DOHH2 (cell line): ENCODE results near the gene HSD17B12.

Source experiments
- H3F3A ChIP-seq: fragments of 200-600 bp; sonication (generic), shearing (Covaris generic); 2 replicates; pipeline ENCODE4 v1.6.0; 2016; ENCODE audit warnings: antibody characterized with exemption, mild to moderate bottlenecking; ENCODE audit not compliant: control insufficient read depth, insufficient read depth
- H3K27ac ChIP-seq: fragments of 200-600 bp; sonication (generic); 2 replicates; pipeline ENCODE4 v1.5.1; 2014; ENCODE audit warnings: low read depth, mild to moderate bottlenecking, low read length, moderate library complexity
- H3K27me3 ChIP-seq: fragments of 200-600 bp; sonication (generic); 2 replicates; pipeline ENCODE4 v1.6.1; 2014; ENCODE audit warnings: mild to moderate bottlenecking, low read length, mixed read lengths; ENCODE audit not compliant: control insufficient read depth
- H3K36me3 ChIP-seq: fragments of 200-600 bp; sonication (generic); 2 replicates; pipeline ENCODE4 v1.6.1; 2014; ENCODE audit warnings: mild to moderate bottlenecking, low read length, moderate library complexity, mixed read lengths; ENCODE audit not compliant: control insufficient read depth
- H3K4me1 ChIP-seq: fragments of 200-600 bp; sonication (generic); 2 replicates; pipeline ENCODE4 v1.6.1; 2014; ENCODE audit warnings: mild to moderate bottlenecking, low read length, mixed read lengths; ENCODE audit not compliant: control insufficient read depth
- H3K4me2 ChIP-seq: fragments of 200-600 bp; sonication (generic); 2 replicates; pipeline ENCODE4 v1.6.0; 2014; ENCODE audit warnings: mild to moderate bottlenecking, low read length, moderate library complexity
- H3K4me3 ChIP-seq: fragments of 200-600 bp; sonication (generic); 2 replicates; pipeline ENCODE4 v1.5.1; 2014; ENCODE audit warnings: mild to moderate bottlenecking, low read length, mixed read lengths
- H3K79me2 ChIP-seq: fragments of 200-600 bp; sonication (generic); 2 replicates; pipeline ENCODE4 v1.6.1; 2014; ENCODE audit warnings: mild to moderate bottlenecking, low read length, mixed read lengths; ENCODE audit not compliant: control insufficient read depth
- H3K9me2 ChIP-seq: fragments of 200-600 bp; sonication (generic); replicated peaks from 2 replicates; pipeline ENCODE4 v1.6.1; 2014; ENCODE audit warnings: mild to moderate bottlenecking, low read length, mixed read lengths; ENCODE audit not compliant: control insufficient read depth
- H3K9me3 ChIP-seq: fragments of 200-600 bp; sonication (generic); 2 replicates; pipeline ENCODE4 v1.6.1; 2014; ENCODE audit warnings: antibody characterized with exemption, low read length, mixed read lengths; ENCODE audit not compliant: control insufficient read depth, insufficient read depth
- H4K20me1 ChIP-seq: fragments of 200-600 bp; sonication (generic); 2 replicates; pipeline ENCODE4 v1.6.0; 2014; ENCODE audit warnings: low read depth, mild to moderate bottlenecking, antibody characterized with exemption, low read length, moderate library complexity; ENCODE audit not compliant: control insufficient read depth, insufficient read depth
- CTCF ChIP-seq: fragments of 200-600 bp; sonication (generic); IDR thresholded peaks from one replicate; pipeline ENCODE4 v1.5.1; 2014; ENCODE audit warnings: antibody characterized with exemption, mild to moderate bottlenecking, low read depth, low read length; ENCODE audit not compliant: poor library complexity, severe bottlenecking
- EZH2phosphoT487 ChIP-seq: fragments of 200-600 bp; sonication (generic); IDR thresholded peaks from 2 replicates; pipeline ENCODE4 v1.6.1; 2017; ENCODE audit warnings: borderline replicate concordance, mild to moderate bottlenecking, antibody characterized with exemption, low read length, moderate library complexity, mixed read lengths

HSD17B12 gene

GRCh38 chr11:43709689-43710088 is 29.2 kb downstream of the HSD17B12 start:
- Histone ChIP-seq H3K4me3 (no peak overlapping the region), H3K27ac (no peak overlapping the region), H3F3A (no peaks in the 10 kb centered on the region), H3K36me3 (peaks cover 62% of the 10 kb centered on the region), H4K20me1 (0 out of 2 replicates have a peak, but pooled peaks cover 9% of the 10 kb centered on the region), H3K79me2 (peaks cover 88% of the 10 kb centered on the region), H3K27me3 (no peaks in the 10 kb centered on the region), H3K4me2 (no peak overlapping the region), H3K9me2 (no peaks in the 10 kb centered on the region), H3K9me3 (peaks cover 7% of the 10 kb centered on the region; the same call in 1 of the 2 replicates), H3K4me1 (no peaks in the 10 kb centered on the region)
- TF ChIP-seq EZH2phosphoT487 (no peak), CTCF (no peak)

GRCh38 chr11:43712676-43713075 is 32.1 kb downstream of the HSD17B12 start:
- Histone ChIP-seq H3F3A (no peaks in the 10 kb centered on the region; the same call in 1 of the 2 replicates), H3K9me3 (peaks cover 15% of the 10 kb centered on the region; the same call in 1 of the 2 replicates), H3K27me3 (no peaks in the 10 kb centered on the region), H3K9me2 (no peaks in the 10 kb centered on the region), H3K79me2 (peaks cover 85% of the 10 kb centered on the region), H4K20me1 (0 out of 2 replicates have a peak, but pooled peaks cover 9% of the 10 kb centered on the region), H3K36me3 (peaks cover 65% of the 10 kb centered on the region), H3K27ac (no peak overlapping the region), H3K4me1 (no peaks in the 10 kb centered on the region), H3K4me2 (no peak overlapping the region), H3K4me3 (no peak overlapping the region)
- TF ChIP-seq EZH2phosphoT487, result no peak
- no peak for TF ChIP-seq CTCF

GRCh38 chr11:43718373-43718772 is 37.8 kb downstream of the HSD17B12 start:
- Histone ChIP-seq H4K20me1 (no peaks in the 10 kb centered on the region), H3K27me3 (no peaks in the 10 kb centered on the region), H3K4me1 (peaks cover 24% of the 10 kb centered on the region), H3K9me3 (peaks cover 20% of the 10 kb centered on the region; the same call in 1 of the 2 replicates), H3K79me2 (peaks cover 88% of the 10 kb centered on the region), H3K4me2 (no peak overlapping the region), H3K36me3 (peaks cover 44% of the 10 kb centered on the region), H3K4me3 (no peak overlapping the region), H3K9me2 (no peaks in the 10 kb centered on the region), H3F3A (no peaks in the 10 kb centered on the region; the same call in 1 of the 2 replicates), H3K27ac (no peak overlapping the region)
- no peak for TF ChIP-seq CTCF
